WTC11 (cell line): ENCODE results near the gene ZC3H12A. TPM values are rescaled to one million over a fixed set of nuclear protein-coding genes. Genes with fewer than 3 reads are reported as not detected.

Source experiments
- ATAC-seq: fragments of 200-7000 bp; cut with Tn5 transposase; 2 replicates; pipeline ENCODE4 v1.10.0; 2021; ENCODE audit warnings: mild to moderate bottlenecking, moderate library complexity
- CTCF ChIA-PET: fragments of 300-600 bp; sonication (Branson Sonifier 250); formaldehyde crosslinking; loops from one replicate; lab custom pipeline; 2021; ENCODE audit warnings: antibody characterized with exemption; lab: Charles Lee
- POLR2A ChIA-PET: fragments of 350-600 bp; sonication (Branson Sonifier 250); formaldehyde crosslinking; loops from one replicate; lab custom pipeline; 2021; ENCODE audit warnings: antibody characterized with exemption; lab: Charles Lee
- DNase-seq: peaks from one replicate; pipeline ENCODE4 v3.0.0; 2021; ENCODE audit warnings: low spot score
- H3K27ac Mint-ChIP-seq: 2 replicates; pipeline ENCODE4 v1.8.0; 2021; ENCODE audit warnings: mixed read lengths
- H3K27me3 Mint-ChIP-seq: 2 replicates; pipeline ENCODE4 v1.8.0; 2021; ENCODE audit warnings: low read depth, mild to moderate bottlenecking, moderate library complexity, mixed read lengths
- H3K36me3 Mint-ChIP-seq: 2 replicates; pipeline ENCODE4 v1.8.0; 2021; ENCODE audit warnings: mixed read lengths
- H3K4me1 Mint-ChIP-seq: 2 replicates; pipeline ENCODE4 v1.8.0; 2022; ENCODE audit warnings: mixed read lengths
- H3K4me3 Mint-ChIP-seq: 2 replicates; pipeline ENCODE4 v1.8.0; 2021; ENCODE audit warnings: mild to moderate bottlenecking, moderate library complexity, mixed read lengths
- H3K9me3 Mint-ChIP-seq: 2 replicates; pipeline ENCODE4 v1.8.0; 2021; ENCODE audit warnings: mixed read lengths
- ATF2 ChIP-seq: sonication (generic); formaldehyde crosslinking; IDR thresholded peaks from 2 replicates; pipeline ENCODE4 v1.8.1; 2022; ENCODE audit warnings: low read depth, missing genetic modification reagents, borderline replicate concordance
- E2F1 ChIP-seq: sonication (generic); formaldehyde crosslinking; IDR thresholded peaks from 2 replicates; pipeline ENCODE4 v1.8.0; 2022; ENCODE audit warnings: mild to moderate bottlenecking, missing genetic modification reagents
- ERG ChIP-seq: fragments of 250-450 bp; sonication (Bioruptor Pico); IDR thresholded peaks from 2 replicates; pipeline ENCODE4 v1.8.0; 2021; ENCODE audit warnings: mild to moderate bottlenecking
- ESRRA ChIP-seq: sonication (generic); formaldehyde crosslinking; IDR thresholded peaks from 2 replicates; pipeline ENCODE4 v1.8.1; 2022; ENCODE audit warnings: mild to moderate bottlenecking, missing genetic modification reagents, borderline replicate concordance
- GRHL2 ChIP-seq: fragments of 250-450 bp; sonication (Bioruptor Pico); IDR thresholded peaks from 2 replicates; pipeline ENCODE4 v1.8.0; 2022; ENCODE audit warnings: mild to moderate bottlenecking, moderate library complexity; ENCODE audit not compliant: insufficient replicate concordance, severe bottlenecking
- GTF2I ChIP-seq: fragments of 250-450 bp; sonication (Bioruptor Pico); conservative IDR thresholded peaks from 2 replicates; pipeline ENCODE4 v1.4.0; 2021; ENCODE audit warnings: mild to moderate bottlenecking
- HMGA2 ChIP-seq: fragments of 250-450 bp; sonication (Bioruptor Pico); IDR thresholded peaks from 2 replicates; pipeline ENCODE4 v1.4.0; 2021; ENCODE audit warnings: mild to moderate bottlenecking, moderate library complexity
- JUN ChIP-seq: sonication (generic); formaldehyde crosslinking; IDR thresholded peaks from 2 replicates; pipeline ENCODE4 v1.8.0; 2023; ENCODE audit warnings: mild to moderate bottlenecking, missing genetic modification reagents
- NR1H2 ChIP-seq: sonication (generic); formaldehyde crosslinking; IDR thresholded peaks from 2 replicates; pipeline ENCODE4 v1.9.0; 2021; ENCODE audit warnings: mild to moderate bottlenecking, moderate library complexity, missing genetic modification reagents
- NR3C1 ChIP-seq: sonication (generic); formaldehyde crosslinking; conservative IDR thresholded peaks from 2 replicates; pipeline ENCODE4 v1.8.1; 2023; ENCODE audit warnings: low read depth, mild to moderate bottlenecking, missing genetic modification reagents
- SMAD3 ChIP-seq: sonication (generic); formaldehyde crosslinking; IDR thresholded peaks from 2 replicates; pipeline ENCODE4 v1.8.0; 2022; ENCODE audit warnings: missing genetic modification reagents, mild to moderate bottlenecking, borderline replicate concordance
- SMAD4 ChIP-seq: sonication (generic); formaldehyde crosslinking; IDR thresholded peaks from 2 replicates; pipeline ENCODE4 v1.8.0; 2022; ENCODE audit warnings: mild to moderate bottlenecking, missing genetic modification reagents
- SOX15 ChIP-seq: fragments of 250-450 bp; sonication (Bioruptor Pico); IDR thresholded peaks from 2 replicates; pipeline ENCODE4 v1.9.0; 2021; ENCODE audit warnings: mild to moderate bottlenecking
- TCF7 ChIP-seq: sonication (generic); formaldehyde crosslinking; IDR thresholded peaks from 2 replicates; pipeline ENCODE4 v1.8.0; 2022; ENCODE audit warnings: mild to moderate bottlenecking, low read depth, missing genetic modification reagents, moderate library complexity
- TEAD1 ChIP-seq: sonication (generic); formaldehyde crosslinking; IDR thresholded peaks from 2 replicates; pipeline ENCODE4 v1.8.0; 2022; ENCODE audit warnings: mild to moderate bottlenecking, missing genetic modification reagents
- TEAD4 ChIP-seq: sonication (generic); formaldehyde crosslinking; IDR thresholded peaks from 2 replicates; pipeline ENCODE4 v1.8.0; 2022; ENCODE audit warnings: mild to moderate bottlenecking, missing genetic modification reagents
- ZNF281 ChIP-seq: sonication (generic); formaldehyde crosslinking; IDR thresholded peaks from 2 replicates; pipeline ENCODE4 v1.8.0; 2023; ENCODE audit warnings: mild to moderate bottlenecking, missing genetic modification reagents
- ZNF396 ChIP-seq: fragments of 250-450 bp; sonication (Bioruptor Pico); IDR thresholded peaks from 2 replicates; pipeline ENCODE4 v1.8.0; 2021; ENCODE audit warnings: mild to moderate bottlenecking, moderate library complexity, borderline replicate concordance
- ZNF416 ChIP-seq: fragments of 250-450 bp; sonication (Bioruptor Pico); IDR thresholded peaks from 2 replicates; pipeline ENCODE4 v1.9.0; 2021; ENCODE audit warnings: mild to moderate bottlenecking, inconsistent platforms
- ZSCAN18 ChIP-seq: fragments of 250-450 bp; sonication (Bioruptor Pico); IDR thresholded peaks from 2 replicates; pipeline ENCODE4 v2.1.2; 2022; ENCODE audit warnings: mild to moderate bottlenecking, moderate library complexity
- total RNA-seq: library from RNA; stranded (reverse); gene quantifications from 3 replicates; pipeline ENCODE4 v1.2.3, GENCODE V29; 2021

The ZC3H12A gene
- total RNA-seq, 1 experiment from 2014 or later: 10.9 TPM

GRCh38 chr1:37474697-37475379 lies 458 bp downstream of the ZC3H12A start:
- Mint-ChIP-seq H3K27ac (peak overlapping the region; percentile 27; the same call in 1 of the 2 replicates), H3K4me1 (peaks cover 57% of the 10 kb centered on the region), H3K4me3 (peak overlapping the region; percentile 73), H3K27me3 (peaks cover 23% of the 10 kb centered on the region), H3K9me3 (no peaks in the 10 kb centered on the region), H3K36me3 (peaks cover 5% of the 10 kb centered on the region)
- peak; percentile 5 for ATAC-seq
- ChIA-PET POLR2A (interaction anchor here (0.5 to 2.7 kb wide), 6 partner anchors 10 to 1563 kb away, joined by 3 to 13 read pairs (median 4); partner anchors contain the start of gene MEAF6), CTCF (interaction anchor here (0.6 to 6.4 kb wide), 11 partner anchors 9 to 1527 kb away, joined by 3 to 109 read pairs (median 4); partner anchors contain the start of genes CDCA8 and MEAF6)
- no peak for TF ChIP-seq TCF7 (CRISPR knock-in tag)
- no peak for TF ChIP-seq ZNF416 (CRISPR knock-in tag)
- no peak for TF ChIP-seq ATF2 (CRISPR knock-in tag)
- no peak for TF ChIP-seq NR1H2 (CRISPR knock-in tag)
- no peak for TF ChIP-seq GTF2I (CRISPR knock-in tag)
- no peak for TF ChIP-seq TEAD4
- no peak for DNase-seq

GRCh38 chr1:37475380-37476086 lies 1.2 kb downstream of the ZC3H12A start:
- DNase-seq: no peak
- no peaks in the 10 kb centered on the region for H3K9me3 Mint-ChIP-seq
- POLR2A ChIA-PET: interaction anchor here (0.5 to 2.7 kb wide), 4 partner anchors 10 to 1564 kb away, joined by 3 to 13 read pairs (median 4); partner anchors contain the start of gene MEAF6
- H3K4me3 Mint-ChIP-seq: peak overlapping the region; percentile 73
- H3K27me3 Mint-ChIP-seq: peaks cover 23% of the 10 kb centered on the region
- TF ChIP-seq NR3C1: no peak
- no peak for TF ChIP-seq TEAD1 (CRISPR knock-in tag)
- no peak for TF ChIP-seq E2F1 (CRISPR knock-in tag)
- no peak for TF ChIP-seq HMGA2 (CRISPR knock-in tag)
- TF ChIP-seq GRHL2 (CRISPR knock-in tag): no peak
- TF ChIP-seq ERG (CRISPR knock-in tag): no peak
- no peak for TF ChIP-seq SOX15 (CRISPR knock-in tag)
- no peak for TF ChIP-seq ZNF396 (CRISPR knock-in tag)
- no peak for TF ChIP-seq ZSCAN18
- no peak for TF ChIP-seq SMAD3
- TF ChIP-seq ZNF281 (CRISPR knock-in tag): no peak
- TF ChIP-seq JUN (CRISPR knock-in tag): no peak
- TF ChIP-seq SMAD4: no peak
- TF ChIP-seq ESRRA (CRISPR knock-in tag): no peak
- H3K4me1 Mint-ChIP-seq: peaks cover 57% of the 10 kb centered on the region
- ATAC-seq: no peak
- CTCF ChIA-PET: interaction anchor here (0.6 to 6.4 kb wide), 6 partner anchors 11 to 1526 kb away, joined by 3 to 109 read pairs (median 10); partner anchors contain the start of gene MEAF6
- peak overlapping the region; percentile 27; the same call in 1 of the 2 replicates for H3K27ac Mint-ChIP-seq
- peaks cover 5% of the 10 kb centered on the region for H3K36me3 Mint-ChIP-seq
